Cardiac muscle cell (in vitro differentiated cells and primary cell): ENCODE data around the gene UBE2E3. TPM values are rescaled to one million over a fixed set of nuclear protein-coding genes. Genes with fewer than 3 reads are reported as not detected.
A peak's percentile ranks its signal among the peaks of the same experiment; 100 is the strongest.

Source experiments
- DNase-seq, 2 donors: peaks; one replicate each; pipeline versions ENCODE4 v3.0.0 to v3.0.0-alpha.2; 2010 to 2017; ENCODE audit warnings: low read depth in 1 of 2, low spot score in 1 of 2
- H3K27ac ChIP-seq: fragments of 200-600 bp; sonication (generic); 2 replicates; pipeline ENCODE4 v1.5.1; 2016
- H3K27me3 ChIP-seq: fragments of 200-600 bp; sonication (generic); 2 replicates; pipeline ENCODE4 v1.6.0; 2016; ENCODE audit warnings: control low read depth
- H3K36me3 ChIP-seq: fragments of 200-600 bp; sonication (generic); 2 replicates; pipeline ENCODE4 v1.5.1; 2016; ENCODE audit warnings: control low read depth
- H3K4me1 ChIP-seq: fragments of 200-600 bp; sonication (generic); 2 replicates; pipeline ENCODE4 v1.8.1; 2017; ENCODE audit warnings: low read depth, mild to moderate bottlenecking, mixed run types
- H3K4me3 ChIP-seq: fragments of 200-600 bp; sonication (generic); 2 replicates; pipeline ENCODE4 v1.5.1; 2016; ENCODE audit warnings: mild to moderate bottlenecking
- H3K9me3 ChIP-seq: fragments of 200-600 bp; sonication (generic); 2 replicates; pipeline ENCODE4 v1.5.1; 2017; ENCODE audit warnings: low read depth, mild to moderate bottlenecking, control low read depth
- CTCF ChIP-seq: IDR thresholded peaks from 2 replicates; pipeline ENCODE4 v1.5.1; 2012; ENCODE audit warnings: low read depth, mild to moderate bottlenecking, low read length
- polyA plus RNA-seq: library from polyadenylated mRNA; unstranded; fragments of >200 nt; fragmentation: Nextera tagmentation; extraction: Ambion mirVana; gene quantifications from 2 replicates; pipeline ENCODE4 v1.2.1, GENCODE V29; 2016
- total RNA-seq: library from RNA; depleted of rRNA; stranded (reverse); fragments of >200 nt; gene quantifications from 2 replicates; pipeline ENCODE4 v1.2.3, GENCODE V29; 2016

Gene UBE2E3
- total and polyA plus RNA-seq, 2 experiments from 2014 or later, result 128 to 202 TPM

- Histone ChIP-seq H3K4me1 (peaks cover 21% of the 10 kb centered on the region), H3K27ac (no peak overlapping the region), H3K9me3 (no peaks in the 10 kb centered on the region), H3K36me3 (no peaks in the 10 kb centered on the region), H3K27me3 (no peaks in the 10 kb centered on the region), H3K4me3 (no peak overlapping the region)
- TF ChIP-seq CTCF, result no peak
- peak in 1 of 2 donors; percentile 83 for DNase-seq
These were observed 126.6 kb downstream of the UBE2E3 start for GRCh38 chr2:181106789-181107627.

GRCh38 chr2:181107628-181107945 lies 127.2 kb downstream of the UBE2E3 start:
- no peak for TF ChIP-seq CTCF
- DNase-seq, result no peak
- no peaks in the 10 kb centered on the region for H3K36me3 ChIP-seq
- H3K27me3 ChIP-seq, result no peaks in the 10 kb centered on the region
- H3K4me1 ChIP-seq, result peaks cover 21% of the 10 kb centered on the region
- H3K9me3 ChIP-seq, result no peaks in the 10 kb centered on the region
- no peak overlapping the region for H3K4me3 ChIP-seq
- no peak overlapping the region for H3K27ac ChIP-seq

GRCh38 chr2:181111059-181111458 lies 130.7 kb downstream of the UBE2E3 start:
- no peak overlapping the region for H3K27ac ChIP-seq
- no peak for TF ChIP-seq CTCF
- H3K4me3 ChIP-seq, result no peak overlapping the region
- DNase-seq, result no peak
- no peaks in the 10 kb centered on the region for H3K27me3 ChIP-seq
- H3K9me3 ChIP-seq, result no peaks in the 10 kb centered on the region
- peaks cover 12% of the 10 kb centered on the region for H3K4me1 ChIP-seq
- no peaks in the 10 kb centered on the region for H3K36me3 ChIP-seq

GRCh38 chr2:181112916-181113315 lies 132.5 kb downstream of the UBE2E3 start:
- no peaks in the 10 kb centered on the region for H3K4me1 ChIP-seq
- H3K36me3 ChIP-seq, result no peaks in the 10 kb centered on the region
- H3K27me3 ChIP-seq, result no peaks in the 10 kb centered on the region
- no peak overlapping the region for H3K4me3 ChIP-seq
- no peak overlapping the region for H3K27ac ChIP-seq
- TF ChIP-seq CTCF, result no peak
- H3K9me3 ChIP-seq, result no peaks in the 10 kb centered on the region
- DNase-seq, result no peak
